Mesothelial cell of epicardium (in vitro differentiated cells): Measurements from ENCODE around the gene WWP2. TPM values are rescaled to one million over a fixed set of nuclear protein-coding genes. Genes with fewer than 3 reads are reported as not detected.

Source experiments
- DNase-seq, 2 experiments: peaks; one replicate each; pipeline ENCODE4 v3.0.0; 2021; ENCODE audit warnings: low spot score in 2 of 2; ENCODE audit not compliant: unreplicated experiment in 2 of 2
- H3K27ac Mint-ChIP-seq: 2 replicates; pipeline ENCODE4 v1.8.0; 2021; ENCODE audit warnings: mixed read lengths
- H3K27me3 Mint-ChIP-seq: 2 replicates; pipeline ENCODE4 v1.8.0; 2021; ENCODE audit warnings: low read depth, mixed read lengths
- H3K36me3 Mint-ChIP-seq: 2 replicates; pipeline ENCODE4 v1.8.0; 2021; ENCODE audit warnings: mixed read lengths
- H3K4me1 Mint-ChIP-seq: 2 replicates; pipeline ENCODE4 v1.8.0; 2021; ENCODE audit warnings: mixed read lengths
- H3K4me3 Mint-ChIP-seq: 2 replicates; pipeline ENCODE4 v1.8.0; 2021; ENCODE audit warnings: mild to moderate bottlenecking, moderate library complexity, mixed read lengths
- H3K9me3 Mint-ChIP-seq: 2 replicates; pipeline ENCODE4 v1.8.0; 2021; ENCODE audit warnings: mixed read lengths
- total RNA-seq: library from RNA; stranded (reverse); gene quantifications from 3 replicates; pipeline ENCODE4 v1.2.1, GENCODE V29; 2021
- TF ChIP-seq, protein P1 (sequence below): fragments of 200-600 bp; sonication (generic); IDR thresholded peaks from one replicate; pipeline ENCODE4 v1.5.0; 2021; ENCODE audit warnings: antibody characterized with exemption; ENCODE audit not compliant: unreplicated experiment

The WWP2 gene
- total RNA-seq, 1 donor from 2014 or later: 39.6 TPM

DNA sequence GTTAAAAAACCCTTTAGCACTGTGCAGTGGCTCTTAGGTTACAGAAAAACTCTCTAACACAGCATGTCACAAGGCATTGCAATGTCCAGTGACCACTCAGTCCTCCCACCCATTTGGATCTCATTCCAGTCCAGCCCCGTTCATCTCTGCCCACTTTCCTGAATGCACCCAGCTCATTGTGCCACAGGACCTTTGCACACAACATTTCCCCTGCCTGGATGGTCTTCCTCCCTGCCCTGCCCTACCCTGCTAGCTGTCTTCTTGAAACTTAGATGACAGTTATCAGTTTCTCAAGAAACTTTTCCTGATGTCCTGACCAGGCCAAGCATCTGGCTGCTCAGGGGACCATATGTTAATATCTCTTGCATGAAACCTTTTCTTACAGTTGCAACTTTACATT, 67.2 kb downstream of the WWP2 start:
- H3K27ac Mint-ChIP-seq: no peak overlapping the region
- peaks cover 4% of the 10 kb centered on the region for H3K4me1 Mint-ChIP-seq
- H3K4me3 Mint-ChIP-seq: no peak overlapping the region
- TF ChIP-seq, protein P1, sequence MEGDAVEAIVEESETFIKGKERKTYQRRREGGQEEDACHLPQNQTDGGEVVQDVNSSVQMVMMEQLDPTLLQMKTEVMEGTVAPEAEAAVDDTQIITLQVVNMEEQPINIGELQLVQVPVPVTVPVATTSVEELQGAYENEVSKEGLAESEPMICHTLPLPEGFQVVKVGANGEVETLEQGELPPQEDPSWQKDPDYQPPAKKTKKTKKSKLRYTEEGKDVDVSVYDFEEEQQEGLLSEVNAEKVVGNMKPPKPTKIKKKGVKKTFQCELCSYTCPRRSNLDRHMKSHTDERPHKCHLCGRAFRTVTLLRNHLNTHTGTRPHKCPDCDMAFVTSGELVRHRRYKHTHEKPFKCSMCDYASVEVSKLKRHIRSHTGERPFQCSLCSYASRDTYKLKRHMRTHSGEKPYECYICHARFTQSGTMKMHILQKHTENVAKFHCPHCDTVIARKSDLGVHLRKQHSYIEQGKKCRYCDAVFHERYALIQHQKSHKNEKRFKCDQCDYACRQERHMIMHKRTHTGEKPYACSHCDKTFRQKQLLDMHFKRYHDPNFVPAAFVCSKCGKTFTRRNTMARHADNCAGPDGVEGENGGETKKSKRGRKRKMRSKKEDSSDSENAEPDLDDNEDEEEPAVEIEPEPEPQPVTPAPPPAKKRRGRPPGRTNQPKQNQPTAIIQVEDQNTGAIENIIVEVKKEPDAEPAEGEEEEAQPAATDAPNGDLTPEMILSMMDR: no peak
- H3K9me3 Mint-ChIP-seq: no peaks in the 10 kb centered on the region
- H3K36me3 Mint-ChIP-seq: peaks cover 7% of the 10 kb centered on the region
- H3K27me3 Mint-ChIP-seq: no peaks in the 10 kb centered on the region
- DNase-seq: no peak

GRCh38 chr16:69830146-69830533, 68.0 kb downstream of the WWP2 start:
- peaks cover 4% of the 10 kb centered on the region for H3K4me1 Mint-ChIP-seq
- H3K4me3 Mint-ChIP-seq: no peak overlapping the region
- H3K27me3 Mint-ChIP-seq: no peaks in the 10 kb centered on the region
- TF ChIP-seq, protein P1: no peak
- peaks cover 7% of the 10 kb centered on the region for H3K36me3 Mint-ChIP-seq
- peak overlapping the region; percentile 47 for H3K27ac Mint-ChIP-seq
- DNase-seq: no peak
- H3K9me3 Mint-ChIP-seq: no peaks in the 10 kb centered on the region

- H3K4me1 Mint-ChIP-seq: peaks cover 4% of the 10 kb centered on the region
- peaks cover 7% of the 10 kb centered on the region for H3K36me3 Mint-ChIP-seq
- TF ChIP-seq, protein P1: no peak
Measured at GRCh38 chr16:69830534-69831211, 68.5 kb downstream of the WWP2 start.

GRCh38 chr16:69831212-69832123, 69.3 kb downstream of the WWP2 start:
- peaks cover 4% of the 10 kb centered on the region for H3K4me1 Mint-ChIP-seq
- peak overlapping the region; percentile 47 for H3K27ac Mint-ChIP-seq
- no peaks in the 10 kb centered on the region for H3K9me3 Mint-ChIP-seq
- peaks cover 7% of the 10 kb centered on the region for H3K36me3 Mint-ChIP-seq
- TF ChIP-seq, protein P1: no peak
- H3K4me3 Mint-ChIP-seq: no peak overlapping the region
- DNase-seq: no peak
- H3K27me3 Mint-ChIP-seq: no peaks in the 10 kb centered on the region

More at GRCh38 chr16:69830534-69831211, 68.5 kb downstream of the WWP2 start:
- Mint-ChIP-seq H3K27me3 (no peaks in the 10 kb centered on the region), H3K27ac (peak overlapping the region; percentile 47), H3K9me3 (no peaks in the 10 kb centered on the region), H3K4me3 (no peak overlapping the region)
- DNase-seq: no peak

GRCh38 chr16:69833357-69834282, 71.5 kb downstream of the WWP2 start:
- TF ChIP-seq, protein P1: no peak
- H3K27ac Mint-ChIP-seq: peak overlapping the region; percentile 44
- H3K27me3 Mint-ChIP-seq: no peaks in the 10 kb centered on the region
- H3K36me3 Mint-ChIP-seq: peaks cover 7% of the 10 kb centered on the region
- H3K4me3 Mint-ChIP-seq: no peak overlapping the region
- H3K4me1 Mint-ChIP-seq: peaks cover 4% of the 10 kb centered on the region
- H3K9me3 Mint-ChIP-seq: no peaks in the 10 kb centered on the region
- DNase-seq: no peak
